Cerebellar cortex (tissue), 1 donor: ENCODE measurements around the gene SHISA2.
A peak's percentile ranks its signal among the peaks of the same experiment; 100 is the strongest.
"Not testable (repeated sequence)": the region's sequence is repeated elsewhere in the genome, so short reads cannot be mapped to it uniquely, and the experiment has no call there.

Source experiments
- DNase-seq: peaks from one replicate; pipeline ENCODE4 v3.0.0-alpha.2; 2015; ENCODE audit warnings: low spot score

Gene SHISA2

GRCh38 chr13:26051657-26052311 is at the start of gene SHISA2:
Gene SHISA2 (minus strand): TSS chr13:26052016. CDS start chr13:26050975, 1,041 bp downstream.
- peak; percentile 47 for DNase-seq

DNA sequence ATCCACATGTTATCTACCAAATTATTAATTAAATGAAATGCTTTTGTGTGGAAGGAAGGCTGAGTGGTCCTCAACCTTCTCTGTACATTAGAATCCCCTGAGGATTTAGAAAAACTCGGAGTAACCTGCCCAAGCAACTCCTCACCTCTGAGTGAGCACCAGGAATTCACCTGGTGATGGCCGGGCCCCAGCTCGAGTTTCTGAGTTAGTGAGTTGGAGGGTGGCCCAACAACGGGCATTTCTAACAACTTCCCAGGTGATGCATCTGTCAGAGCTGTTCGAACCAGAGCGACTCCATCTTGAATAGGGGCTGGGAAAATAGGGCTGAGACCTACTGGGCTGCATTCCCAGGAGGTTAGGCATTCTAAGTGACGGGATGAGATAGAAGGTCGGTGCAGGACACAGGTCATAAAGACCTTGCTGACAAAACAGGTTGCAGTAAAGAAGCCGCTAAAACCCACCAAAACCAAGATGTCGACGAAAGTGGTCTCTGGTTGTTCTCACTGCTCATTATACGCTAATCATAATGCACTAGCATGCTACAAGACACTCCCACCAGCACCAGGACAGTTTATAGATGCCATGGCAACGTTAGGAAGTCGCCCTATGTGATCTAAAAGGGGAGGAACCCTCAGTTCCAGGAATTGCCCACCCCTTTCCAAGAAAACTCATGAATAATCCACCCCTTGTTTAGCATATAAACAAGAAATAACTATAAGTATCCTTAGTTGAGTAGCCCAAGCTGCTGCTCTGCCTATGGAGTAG is 44.2 kb upstream of the SHISA2 start:
- no peak for DNase-seq

DNA sequence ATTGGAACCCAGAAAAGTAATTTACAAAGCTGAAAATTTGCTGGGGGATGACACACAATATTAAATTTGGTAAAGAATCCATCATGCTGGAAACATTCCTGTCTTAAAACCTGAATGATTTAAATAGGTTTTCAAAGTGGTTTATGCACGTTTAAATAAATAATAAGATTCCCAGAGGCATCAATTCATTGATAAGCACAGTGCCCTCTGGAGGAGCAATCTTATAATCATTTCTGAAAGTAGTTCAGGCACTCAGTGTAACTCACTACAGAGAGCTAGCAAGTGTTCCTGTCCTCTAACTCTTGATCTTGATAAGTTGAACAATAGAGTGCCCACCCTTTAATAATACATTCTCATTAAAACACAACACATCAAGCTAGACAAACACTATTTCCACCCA is 43.5 kb upstream of the SHISA2 start:
- no peak for DNase-seq

GRCh38 chr13:26076821-26077220 is 25.0 kb upstream of the SHISA2 start:
- DNase-seq, result not testable (repeated sequence)

GRCh38 chr13:26075498-26075897 is 23.7 kb upstream of the SHISA2 start:
- DNase-seq, result peak; percentile 11

- DNase-seq, result no peak
Observed at GRCh38 chr13:26074706-26075105, 22.9 kb upstream of the SHISA2 start.

GRCh38 chr13:26072335-26072734 is 20.5 kb upstream of the SHISA2 start:
- DNase-seq, result peak; percentile 18

- DNase-seq, result no peak
Observed at GRCh38 chr13:26071691-26072090, 19.9 kb upstream of the SHISA2 start.

- not testable (repeated sequence) for DNase-seq
Observed at GRCh38 chr13:26069642-26070041, 17.8 kb upstream of the SHISA2 start.

DNA sequence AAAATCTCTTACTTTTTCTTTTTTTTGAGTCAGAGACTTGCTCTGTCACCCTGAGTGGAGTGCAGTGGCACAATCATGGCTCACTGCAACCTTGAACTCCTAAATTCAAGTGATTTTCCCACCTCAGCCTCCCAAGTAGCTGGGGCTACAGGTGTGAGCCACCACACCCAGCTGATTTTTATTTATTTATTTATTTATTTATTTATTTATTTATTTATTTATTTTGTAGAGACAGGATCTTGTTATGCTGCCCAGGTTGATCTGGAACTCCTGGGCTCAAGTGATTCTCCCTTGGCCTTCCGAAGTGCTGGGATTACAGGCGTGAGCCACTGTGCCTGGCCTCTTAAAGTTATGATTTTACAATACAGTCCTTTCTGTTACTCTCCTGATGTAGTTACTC is 16.6 kb upstream of the SHISA2 start:
- not testable (repeated sequence) for DNase-seq

- no peak for DNase-seq
Observed at GRCh38 chr13:26067601-26068000, 15.8 kb upstream of the SHISA2 start.

GRCh38 chr13:26066492-26066891 is 14.7 kb upstream of the SHISA2 start:
- DNase-seq, result not testable (repeated sequence)

- peak; percentile 85 for DNase-seq
Observed at GRCh38 chr13:26062853-26063444, 11.1 kb upstream of the SHISA2 start.

DNA sequence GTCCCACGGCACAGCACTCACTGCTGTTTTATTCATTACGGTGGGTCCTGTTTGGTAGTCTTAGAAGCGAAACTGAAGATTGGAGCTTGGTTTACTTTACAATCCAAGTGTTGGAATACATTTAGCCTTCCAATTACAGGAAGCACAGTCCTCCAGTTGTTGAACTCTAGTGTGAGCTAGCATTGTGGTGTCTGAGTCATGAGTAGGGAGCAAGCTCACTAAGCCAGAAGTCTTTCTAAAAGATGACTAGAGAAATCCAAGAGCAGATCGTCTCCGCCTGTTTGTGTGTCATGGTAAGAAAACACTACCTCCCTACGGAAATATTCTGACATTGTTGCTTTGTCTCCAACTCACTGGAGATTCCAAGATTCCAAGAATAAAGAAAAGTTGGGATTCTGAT is 10.1 kb upstream of the SHISA2 start:
- DNase-seq, result no peak

DNA sequence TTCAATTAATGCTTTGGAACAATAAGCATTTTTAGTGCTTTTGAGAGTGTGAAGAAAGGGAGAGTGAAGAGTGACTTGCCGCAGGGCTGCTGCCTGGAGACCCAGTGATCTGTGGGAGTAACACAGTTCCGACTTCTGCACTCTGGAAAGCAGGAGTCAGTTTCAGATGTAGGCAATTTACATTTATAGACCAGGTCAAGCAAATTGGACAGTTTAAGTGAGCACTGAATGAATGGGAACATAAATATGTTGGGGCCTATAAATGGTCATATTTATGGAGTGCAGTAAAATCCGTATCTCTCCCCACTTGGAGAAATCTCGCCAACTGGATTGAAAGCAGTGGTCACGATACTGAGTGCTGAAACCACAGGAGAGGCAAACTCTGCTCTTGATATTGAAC is 9.4 kb upstream of the SHISA2 start:
- no peak for DNase-seq

GRCh38 chr13:26060357-26060756 is 8.5 kb upstream of the SHISA2 start:
- no peak for DNase-seq

DNA sequence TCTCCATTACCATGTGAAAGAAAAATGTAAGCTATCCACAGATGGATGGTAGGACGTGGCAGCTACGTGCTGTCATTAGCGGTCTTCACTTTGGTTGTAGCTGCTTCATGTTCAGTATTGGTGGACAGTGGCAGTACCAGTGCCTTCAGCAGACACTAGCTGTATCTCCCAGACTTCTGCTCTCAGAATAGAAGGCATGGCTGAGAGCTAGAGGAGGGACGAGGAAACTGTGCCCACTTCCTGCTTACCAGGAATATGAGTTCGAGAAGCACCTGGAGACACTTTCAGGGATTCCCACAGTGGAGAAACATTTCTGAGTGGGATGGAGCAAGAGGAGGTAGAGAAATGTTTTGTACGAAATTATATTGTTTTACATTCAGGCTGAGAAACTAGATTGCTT is 6.9 kb upstream of the SHISA2 start:
- no peak for DNase-seq

GRCh38 chr13:26054896-26055295 is 3.1 kb upstream of the SHISA2 start:
- no peak for DNase-seq

- no peak for DNase-seq
Observed at GRCh38 chr13:26053418-26053980, 1.7 kb upstream of the SHISA2 start.

DNA sequence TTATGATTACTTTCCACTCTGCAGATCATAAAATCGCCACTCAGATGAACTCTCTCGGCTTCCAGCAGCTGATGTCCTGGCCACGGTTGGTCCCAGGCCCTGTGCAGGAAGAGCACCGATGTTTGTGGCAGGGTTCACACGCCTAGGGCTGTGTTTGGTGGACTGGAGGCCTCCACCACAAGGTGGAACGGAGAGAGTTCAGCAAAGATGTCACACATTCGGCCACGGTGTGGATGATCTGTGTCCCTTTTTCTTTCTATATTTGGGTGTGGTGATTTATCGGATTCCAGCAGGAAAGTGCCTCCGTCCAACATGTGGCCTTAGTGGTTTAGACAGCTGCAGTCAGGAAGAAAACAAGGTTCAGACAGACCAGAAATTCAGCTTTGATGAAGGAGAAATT is 521 bp upstream of the SHISA2 start:
- no peak for DNase-seq

DNA sequence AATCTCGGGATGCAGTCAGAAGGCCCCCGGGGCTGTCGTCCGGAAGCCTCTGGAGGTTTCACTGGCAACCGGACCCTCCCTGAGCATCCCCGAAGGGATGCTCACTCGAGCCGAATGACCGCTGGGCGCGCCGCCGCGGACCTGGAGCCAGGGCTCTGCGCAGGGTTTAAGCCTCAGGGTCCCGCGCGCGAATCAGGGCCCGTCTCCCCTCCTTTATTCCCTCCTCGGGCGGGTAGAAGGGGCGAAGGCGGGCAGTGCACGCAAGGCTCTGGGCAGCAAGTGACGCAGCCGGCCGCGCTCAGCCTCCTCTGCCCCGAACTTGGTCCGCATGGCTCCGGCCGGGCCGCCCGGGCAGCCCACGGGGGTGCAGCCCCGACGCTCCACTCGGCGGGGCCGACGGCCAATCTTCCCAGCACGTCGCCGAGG is 572 bp downstream of the SHISA2 start:
- no peak for DNase-seq

- DNase-seq, result no peak
Observed at GRCh38 chr13:26050568-26051230, 1.1 kb downstream of the SHISA2 start.
